Activated CD4-positive, alpha-beta T cell treated with anti-CD3 and anti-CD28 coated beads for 4 hours (primary cell): ENCODE measurements around the gene TMEM129.

ENCODE experiments used
- DNase-seq, 2 donors: peaks; one replicate each; pipeline ENCODE4 v3.0.0-alpha.2; 2020

TMEM129 gene

GRCh38 chr4:1743975-1744374 lies 22.9 kb upstream of the TMEM129 start:
- DNase-seq, result no peak

- DNase-seq, result no peak
Observed at GRCh38 chr4:1743551-1743950, 22.4 kb upstream of the TMEM129 start.

DNA sequence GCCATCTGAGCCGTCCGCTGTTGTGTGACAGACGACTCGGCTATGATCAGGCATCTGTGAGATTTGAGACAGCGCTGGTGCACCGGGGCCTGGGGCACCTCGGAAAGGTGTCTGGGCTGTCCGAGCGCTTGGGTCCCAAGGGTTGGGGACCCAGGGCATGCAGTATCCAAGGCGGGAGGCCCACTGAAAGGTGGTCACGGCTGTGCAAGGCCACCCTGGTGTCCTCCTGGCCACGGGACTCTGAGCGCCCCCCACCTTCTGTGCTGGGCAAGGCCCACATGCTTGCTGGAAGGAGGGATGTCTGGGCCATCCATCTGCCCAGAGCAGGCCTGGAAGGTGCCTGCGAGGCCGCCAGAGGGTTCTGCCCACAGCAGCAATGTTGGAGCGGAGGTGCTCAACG lies 20.1 kb upstream of the TMEM129 start:
- DNase-seq, result no peak

GRCh38 chr4:1740021-1740545 lies 19.0 kb upstream of the TMEM129 start:
- no peak for DNase-seq

GRCh38 chr4:1739358-1739757 lies 18.2 kb upstream of the TMEM129 start:
- DNase-seq, result no peak

- DNase-seq, result no peak
Observed at GRCh38 chr4:1738410-1738809, 17.3 kb upstream of the TMEM129 start.

DNA sequence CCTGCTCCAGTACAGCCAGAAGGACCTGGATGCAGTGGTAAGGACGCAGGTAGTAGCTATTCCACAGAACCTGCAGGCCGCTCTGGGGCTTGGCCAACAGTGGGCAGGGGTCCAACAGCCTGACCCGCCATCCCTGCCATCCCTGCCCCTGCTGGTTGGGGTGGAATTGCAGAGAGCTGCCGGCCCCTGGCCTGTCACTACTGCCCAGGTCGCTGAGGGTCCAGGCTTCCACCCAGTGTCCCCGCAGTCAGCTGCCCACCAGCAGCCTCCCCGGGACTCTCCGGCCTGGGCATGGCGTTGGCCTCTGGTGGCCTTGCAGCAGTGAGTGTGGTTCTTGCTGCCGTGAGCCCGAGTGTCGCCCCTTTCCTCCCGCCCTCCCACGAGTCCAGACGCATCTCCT lies 16.5 kb upstream of the TMEM129 start:
- no peak for DNase-seq

GRCh38 chr4:1736812-1737211 lies 15.7 kb upstream of the TMEM129 start:
- no peak for DNase-seq

DNA sequence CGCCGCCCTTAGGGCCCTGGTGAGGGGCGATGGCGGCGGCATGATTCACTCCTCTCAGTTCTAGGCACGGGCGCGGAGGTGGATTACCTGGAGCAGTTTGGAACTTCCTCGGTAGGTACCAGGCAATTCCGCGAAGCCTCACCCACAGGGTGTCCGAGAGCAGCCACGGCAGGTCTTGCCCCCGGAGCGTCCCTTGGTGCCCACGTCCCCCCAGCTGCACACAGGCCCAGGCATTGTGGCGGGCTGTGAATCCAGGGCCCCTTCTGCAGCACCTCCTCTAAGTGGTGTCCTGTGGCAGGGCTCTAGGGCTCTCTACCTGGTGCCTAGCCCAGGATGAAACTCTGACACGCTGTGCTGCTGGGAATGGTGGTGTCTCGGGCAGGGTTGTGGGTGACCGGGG lies 14.1 kb upstream of the TMEM129 start:
- DNase-seq, result no peak

GRCh38 chr4:1732911-1733310 lies 11.8 kb upstream of the TMEM129 start:
- no peak for DNase-seq

- no peak for DNase-seq
Observed at GRCh38 chr4:1731180-1731579, 10.1 kb upstream of the TMEM129 start.

DNA sequence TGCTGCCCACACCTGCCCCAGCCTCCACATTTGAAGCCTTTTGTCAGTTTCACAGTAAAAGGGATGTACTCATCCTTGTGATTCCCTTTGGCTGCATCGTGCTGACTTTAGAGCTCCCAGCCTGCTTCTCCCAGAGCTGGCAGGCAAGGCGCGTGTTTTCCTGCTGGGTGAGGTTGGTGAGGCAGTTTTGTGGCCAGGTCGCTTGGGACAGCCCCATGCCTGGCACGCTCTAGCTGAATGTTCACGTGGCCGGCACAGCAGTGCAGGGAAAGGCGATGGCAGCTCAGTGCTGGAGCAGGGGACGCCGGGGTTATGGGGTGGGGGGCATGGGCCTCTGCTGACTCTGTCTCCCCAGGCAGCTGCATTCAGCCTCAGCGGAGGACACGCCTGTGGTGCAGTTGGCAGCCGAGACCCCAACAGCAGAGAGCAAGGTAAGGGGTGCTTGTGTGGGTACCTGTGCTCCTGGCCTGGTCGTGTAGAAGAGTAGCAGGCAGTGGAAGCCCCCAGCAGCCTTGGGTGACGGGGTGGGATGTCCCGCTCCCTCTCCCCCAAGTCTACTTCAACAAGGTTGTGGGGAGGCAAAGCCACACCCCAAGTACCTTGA lies 9.5 kb upstream of the TMEM129 start:
- no peak for DNase-seq

- no peak for DNase-seq
Observed at GRCh38 chr4:1728061-1728980, 7.2 kb upstream of the TMEM129 start.

DNA sequence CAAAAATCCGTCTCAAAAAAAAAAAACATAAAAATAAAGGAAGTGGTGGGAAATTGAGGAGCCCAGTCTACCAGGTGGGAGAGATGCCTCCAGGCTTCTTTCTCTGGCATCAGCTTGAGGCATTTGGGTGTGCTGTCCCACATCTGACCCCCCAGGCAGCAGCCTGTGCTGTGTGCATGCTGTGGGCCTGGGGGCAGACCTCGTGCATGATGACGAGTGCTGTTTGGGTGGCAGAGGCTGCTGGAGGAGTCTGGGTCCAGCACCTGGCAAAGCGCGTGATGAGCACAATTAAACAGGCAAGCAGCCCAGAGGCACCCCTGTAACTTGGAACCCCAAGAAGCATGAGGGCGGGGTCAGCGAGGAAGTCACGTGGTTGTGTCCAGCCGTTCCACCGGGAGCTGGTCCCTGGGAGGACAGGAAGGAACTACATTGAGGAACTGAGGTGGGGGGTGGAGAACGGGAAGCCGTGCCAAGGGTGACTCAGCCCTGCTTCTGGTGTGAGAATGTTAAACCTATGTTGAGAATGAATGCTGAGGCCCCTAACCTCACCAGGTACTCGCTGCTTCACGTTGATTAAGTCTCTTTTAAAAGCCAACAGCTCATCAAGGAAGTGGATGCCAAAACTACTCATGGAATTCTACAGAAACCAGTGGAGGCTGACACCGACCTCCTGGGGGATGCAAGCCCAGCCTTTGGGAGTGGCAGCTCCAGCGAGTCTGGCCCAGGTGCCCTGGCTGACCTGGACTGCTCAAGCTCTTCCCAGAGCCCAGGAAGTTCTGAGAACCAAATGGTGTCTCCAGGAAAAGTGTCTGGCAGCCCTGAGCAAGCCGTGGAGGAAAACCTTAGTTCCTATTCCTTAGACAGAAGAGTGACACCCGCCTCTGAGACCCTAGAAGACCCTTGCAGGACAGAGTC lies 6.3 kb upstream of the TMEM129 start:
- DNase-seq, result no peak

- DNase-seq, result peak; percentile 82 to 93
Observed at GRCh38 chr4:1726146-1726934, 5.2 kb upstream of the TMEM129 start.

DNA sequence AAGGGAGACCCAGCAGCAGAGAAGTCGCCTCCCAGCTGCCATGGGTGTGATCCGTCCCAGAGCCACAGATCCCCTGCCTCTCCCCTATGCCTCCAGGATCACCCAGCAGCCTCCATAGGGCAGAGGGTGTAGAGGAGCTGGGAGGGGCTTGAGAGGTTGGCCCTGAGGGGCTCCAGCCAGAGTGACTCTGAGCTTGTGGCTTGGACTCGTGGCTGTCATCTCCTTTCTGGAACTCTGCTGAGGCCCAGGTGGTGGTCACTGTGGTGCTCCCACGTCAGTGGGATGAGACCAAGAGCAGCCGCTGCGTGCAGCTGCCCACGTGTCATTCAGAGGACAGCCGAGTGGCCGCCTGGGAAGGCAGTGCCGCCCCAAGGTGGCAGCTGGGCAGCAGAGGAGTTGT lies 4.4 kb upstream of the TMEM129 start:
- DNase-seq, result no peak

- DNase-seq, result peak; percentile 43 to 55
Observed at GRCh38 chr4:1723131-1723801, 2.1 kb upstream of the TMEM129 start.

DNA sequence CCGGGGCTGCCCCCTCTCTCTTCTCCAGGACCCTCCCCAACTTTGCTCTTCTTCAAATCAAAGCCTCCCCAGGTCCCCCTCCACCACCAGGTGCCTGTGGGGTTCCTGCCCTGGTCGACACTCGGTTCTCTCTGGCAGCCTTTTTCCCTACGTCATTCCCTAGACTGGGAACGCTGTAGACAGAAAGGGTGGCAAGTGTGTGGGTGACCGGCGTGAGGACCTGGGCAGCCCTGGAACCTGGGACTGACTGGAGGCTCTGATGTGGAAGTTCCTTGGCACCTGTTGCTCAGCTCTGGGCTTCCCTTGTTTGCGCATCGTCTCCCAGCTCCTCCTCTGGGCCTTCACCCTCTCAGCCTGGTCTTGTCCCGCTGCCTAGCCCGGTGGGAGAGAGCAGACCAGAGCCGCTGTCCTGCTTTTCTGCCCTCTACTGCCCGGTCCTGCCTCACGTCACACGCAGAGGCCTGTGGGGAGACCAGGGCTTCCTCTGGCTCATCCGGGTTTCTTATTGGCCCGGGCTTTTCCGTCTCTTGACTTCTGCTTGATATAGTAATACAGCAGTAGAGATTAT lies 1.5 kb upstream of the TMEM129 start:
- DNase-seq, result no peak

DNA sequence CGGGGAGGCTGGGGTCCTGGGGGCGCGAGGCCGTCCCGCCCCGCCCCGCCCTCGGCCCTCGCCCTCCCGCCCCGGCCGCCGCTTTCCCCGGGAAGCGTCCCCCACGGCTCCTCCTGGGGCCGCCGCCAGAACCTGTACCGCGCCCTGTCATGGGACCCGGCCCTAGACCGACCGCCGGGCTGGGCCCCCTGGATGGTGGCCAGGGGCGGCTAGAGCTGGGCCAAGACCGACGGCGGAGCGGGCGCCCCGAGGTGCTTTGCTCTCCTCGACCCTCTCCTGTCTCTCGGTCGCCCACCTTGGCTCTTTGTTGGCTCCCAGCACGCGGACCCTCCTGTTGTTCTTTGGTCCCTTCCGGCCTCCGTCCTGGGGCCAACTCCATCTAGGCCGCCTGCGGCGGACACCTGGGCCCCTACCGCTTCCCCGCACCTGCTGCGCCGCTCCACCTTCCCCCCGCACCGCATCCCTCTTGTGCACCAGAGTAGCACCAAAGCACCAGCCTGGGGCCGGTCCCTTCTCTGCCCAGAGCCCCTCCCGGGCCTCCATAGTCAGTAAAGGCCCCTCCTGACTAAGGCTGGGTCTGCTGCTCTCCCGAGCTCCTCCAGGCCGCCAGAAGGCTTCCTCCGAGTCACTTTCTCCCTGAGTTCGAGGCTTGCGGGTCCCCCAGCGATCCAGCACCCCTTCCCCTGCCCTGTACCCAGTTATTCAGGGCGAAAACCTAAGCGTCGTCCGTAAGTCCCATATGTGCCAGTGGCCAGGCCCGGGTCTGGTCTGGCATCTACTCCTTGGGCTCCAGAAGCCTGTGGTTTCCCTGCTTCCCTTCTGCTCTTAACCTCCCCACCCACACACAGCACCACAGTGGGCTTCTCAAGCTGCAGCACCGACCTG lies 785 bp upstream of the TMEM129 start:
- DNase-seq, result no peak
